Panc1 (cell line): Measurements from ENCODE around the gene KCNIP4.

Experiments used
- POLR2AphosphoS5 ChIP-seq: IDR thresholded peaks from 2 replicates; pipeline ENCODE4 v1.6.1; 2012; ENCODE audit warnings: mild to moderate bottlenecking, low read depth, low read length, moderate library complexity
- SIN3A ChIP-seq: IDR thresholded peaks from 2 replicates; pipeline ENCODE4 v1.6.1; 2012; ENCODE audit warnings: low read depth, mild to moderate bottlenecking, low read length, moderate library complexity, borderline replicate concordance; ENCODE audit not compliant: insufficient read depth
- TF ChIP-seq, protein P1 (sequence below): fragments of 450-650 bp; IDR thresholded peaks from 2 replicates; pipeline ENCODE4 v1.5.1; 2017; ENCODE audit warnings: mild to moderate bottlenecking
- TF ChIP-seq, protein P2 (sequence below), 2 experiments: IDR thresholded peaks; 2 replicates each; pipeline ENCODE4 v1.6.1; 2011 to 2012; ENCODE audit warnings: low read depth in 2 of 2, control low read depth in 1 of 2, low read length in 1 of 2, mild to moderate bottlenecking in 1 of 2, moderate library complexity in 1 of 2; ENCODE audit not compliant: insufficient read depth in 1 of 2

DNA sequence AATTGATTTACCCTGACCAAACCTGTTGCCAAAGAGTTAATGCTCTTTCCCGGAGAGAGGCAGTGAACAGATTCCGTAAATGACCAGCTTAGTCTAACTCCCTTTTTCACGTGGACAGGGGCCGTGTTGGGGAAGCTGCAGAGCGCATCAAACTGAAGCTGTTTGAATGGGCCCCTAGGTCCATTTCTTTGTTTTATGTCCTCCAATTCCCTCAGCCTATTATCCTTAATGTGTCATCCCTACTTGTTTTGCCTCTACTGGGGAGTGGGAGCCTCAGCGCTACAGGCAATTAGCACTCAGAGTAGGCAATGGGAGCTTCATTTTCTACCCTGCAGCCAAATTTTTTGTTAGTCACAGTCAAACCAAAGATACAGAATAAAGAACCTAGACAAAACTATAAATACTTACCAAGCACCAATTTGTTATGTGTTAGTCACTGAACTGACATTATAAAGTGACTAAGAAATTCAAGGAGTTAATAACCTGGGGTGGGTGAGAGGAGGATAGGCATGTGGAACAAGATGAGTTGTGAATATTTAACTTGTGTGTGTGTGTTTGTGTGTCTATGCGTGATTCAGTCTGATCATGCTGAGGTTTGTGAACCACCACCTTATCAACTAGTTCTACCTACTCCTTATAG, 830.9 kb downstream of the KCNIP4 start:
- TF ChIP-seq, protein P1, sequence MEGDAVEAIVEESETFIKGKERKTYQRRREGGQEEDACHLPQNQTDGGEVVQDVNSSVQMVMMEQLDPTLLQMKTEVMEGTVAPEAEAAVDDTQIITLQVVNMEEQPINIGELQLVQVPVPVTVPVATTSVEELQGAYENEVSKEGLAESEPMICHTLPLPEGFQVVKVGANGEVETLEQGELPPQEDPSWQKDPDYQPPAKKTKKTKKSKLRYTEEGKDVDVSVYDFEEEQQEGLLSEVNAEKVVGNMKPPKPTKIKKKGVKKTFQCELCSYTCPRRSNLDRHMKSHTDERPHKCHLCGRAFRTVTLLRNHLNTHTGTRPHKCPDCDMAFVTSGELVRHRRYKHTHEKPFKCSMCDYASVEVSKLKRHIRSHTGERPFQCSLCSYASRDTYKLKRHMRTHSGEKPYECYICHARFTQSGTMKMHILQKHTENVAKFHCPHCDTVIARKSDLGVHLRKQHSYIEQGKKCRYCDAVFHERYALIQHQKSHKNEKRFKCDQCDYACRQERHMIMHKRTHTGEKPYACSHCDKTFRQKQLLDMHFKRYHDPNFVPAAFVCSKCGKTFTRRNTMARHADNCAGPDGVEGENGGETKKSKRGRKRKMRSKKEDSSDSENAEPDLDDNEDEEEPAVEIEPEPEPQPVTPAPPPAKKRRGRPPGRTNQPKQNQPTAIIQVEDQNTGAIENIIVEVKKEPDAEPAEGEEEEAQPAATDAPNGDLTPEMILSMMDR = no peak
- TF ChIP-seq SIN3A (no peak), POLR2AphosphoS5 (no peak)
- TF ChIP-seq, protein P2, sequence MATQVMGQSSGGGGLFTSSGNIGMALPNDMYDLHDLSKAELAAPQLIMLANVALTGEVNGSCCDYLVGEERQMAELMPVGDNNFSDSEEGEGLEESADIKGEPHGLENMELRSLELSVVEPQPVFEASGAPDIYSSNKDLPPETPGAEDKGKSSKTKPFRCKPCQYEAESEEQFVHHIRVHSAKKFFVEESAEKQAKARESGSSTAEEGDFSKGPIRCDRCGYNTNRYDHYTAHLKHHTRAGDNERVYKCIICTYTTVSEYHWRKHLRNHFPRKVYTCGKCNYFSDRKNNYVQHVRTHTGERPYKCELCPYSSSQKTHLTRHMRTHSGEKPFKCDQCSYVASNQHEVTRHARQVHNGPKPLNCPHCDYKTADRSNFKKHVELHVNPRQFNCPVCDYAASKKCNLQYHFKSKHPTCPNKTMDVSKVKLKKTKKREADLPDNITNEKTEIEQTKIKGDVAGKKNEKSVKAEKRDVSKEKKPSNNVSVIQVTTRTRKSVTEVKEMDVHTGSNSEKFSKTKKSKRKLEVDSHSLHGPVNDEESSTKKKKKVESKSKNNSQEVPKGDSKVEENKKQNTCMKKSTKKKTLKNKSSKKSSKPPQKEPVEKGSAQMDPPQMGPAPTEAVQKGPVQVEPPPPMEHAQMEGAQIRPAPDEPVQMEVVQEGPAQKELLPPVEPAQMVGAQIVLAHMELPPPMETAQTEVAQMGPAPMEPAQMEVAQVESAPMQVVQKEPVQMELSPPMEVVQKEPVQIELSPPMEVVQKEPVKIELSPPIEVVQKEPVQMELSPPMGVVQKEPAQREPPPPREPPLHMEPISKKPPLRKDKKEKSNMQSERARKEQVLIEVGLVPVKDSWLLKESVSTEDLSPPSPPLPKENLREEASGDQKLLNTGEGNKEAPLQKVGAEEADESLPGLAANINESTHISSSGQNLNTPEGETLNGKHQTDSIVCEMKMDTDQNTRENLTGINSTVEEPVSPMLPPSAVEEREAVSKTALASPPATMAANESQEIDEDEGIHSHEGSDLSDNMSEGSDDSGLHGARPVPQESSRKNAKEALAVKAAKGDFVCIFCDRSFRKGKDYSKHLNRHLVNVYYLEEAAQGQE (IDR thresholded peaks at IDR 0.05; ENCODE audit: insufficient read depth in 1 of 2, low read depth in 2 of 2, low read length in 1 of 2) = no peak
